H1 (cell line): Measurements from ENCODE around the gene GIN1. TPM values are rescaled to one million over a fixed set of nuclear protein-coding genes. Genes with fewer than 3 reads are reported as not detected.

Experiments used
- CTCF ChIA-PET: fragments of 300-600 bp; sonication (Branson Sonifier 250); formaldehyde crosslinking; loops from one replicate; lab custom pipeline; 2021; ENCODE audit not compliant: partially characterized antibody; lab: Charles Lee
- POLR2A ChIA-PET: fragments of 300-600 bp; sonication (Branson Sonifier 250); formaldehyde crosslinking; loops from one replicate; lab custom pipeline; 2021; ENCODE audit warnings: inconsistent platforms; ENCODE audit not compliant: partially characterized antibody; lab: Charles Lee
- DNase-seq, 2 experiments: peaks; one replicate each; pipeline versions ENCODE4 v3.0.0 to v3.0.0-alpha.2; 2010 to 2022; ENCODE audit warnings: low spot score in 2 of 2, low read depth in 1 of 2, mixed read lengths in 1 of 2
- FAIRE-seq: peaks from 2 replicates; lab custom pipeline; 2011; peaks lifted over from hg19 to GRCh38; lab: Jason Lieb, UNC
- H2AFZ ChIP-seq: 2 replicates; pipeline ENCODE4 v1.8.1; 2012; ENCODE audit warnings: low read length, inconsistent platforms
- H2AK5ac ChIP-seq: 2 replicates; pipeline ENCODE4 v1.6.1; 2013; ENCODE audit warnings: low read depth, low read length
- H2BK120ac ChIP-seq: replicated peaks from 2 replicates; pipeline ENCODE3; 2013; ENCODE audit warnings: low read depth, low read length, inconsistent platforms
- H2BK12ac ChIP-seq: 2 replicates; pipeline ENCODE4 v1.6.1; 2013; ENCODE audit warnings: low read depth, low read length
- H2BK15ac ChIP-seq: 2 replicates; pipeline ENCODE4 v1.6.1; 2013; ENCODE audit warnings: low read length
- H2BK20ac ChIP-seq: 2 replicates; pipeline ENCODE4 v1.6.1; 2013; ENCODE audit warnings: low read length
- H2BK5ac ChIP-seq: 2 replicates; pipeline ENCODE4 v1.6.1; 2013; ENCODE audit warnings: low read depth, low read length
- H3K14ac ChIP-seq: 2 replicates; pipeline ENCODE4 v1.6.1; 2013; ENCODE audit warnings: inconsistent platforms; ENCODE audit not compliant: insufficient read length
- H3K18ac ChIP-seq: 2 replicates; pipeline ENCODE4 v1.6.1; 2013; ENCODE audit warnings: low read length; ENCODE audit errors: extremely low read depth
- H3K23ac ChIP-seq: 2 replicates; pipeline ENCODE4 v1.6.1; 2013; ENCODE audit warnings: inconsistent platforms; ENCODE audit not compliant: insufficient read length
- H3K23me2 ChIP-seq: 2 replicates; pipeline ENCODE4 v1.6.1; 2013; ENCODE audit warnings: low read depth, low read length
- H3K27ac ChIP-seq: 2 replicates; pipeline ENCODE4 v1.6.1; 2011; ENCODE audit warnings: low read depth, low read length, inconsistent platforms
- H3K27me3 ChIP-seq, 4 experiments: replicated peaks in 1 of 4; 1 replicate in 1 of 4; 2 replicates in 3 of 4; pipeline versions ENCODE4 v1.6.1 to v1.8.1; 2011 to 2013; ENCODE audit warnings: low read length in 3 of 4, mild to moderate bottlenecking in 3 of 4, inconsistent platforms in 2 of 4, mixed read lengths in 2 of 4, moderate library complexity in 1 of 4; ENCODE audit not compliant: control insufficient read depth in 3 of 4, insufficient read depth in 3 of 4; ENCODE audit errors: extremely low read depth in 1 of 4
- H3K36me3 ChIP-seq, 4 experiments: 2 replicates each; pipeline versions ENCODE4 v1.6.1 to v1.8.1; 2011 to 2013; ENCODE audit warnings: mild to moderate bottlenecking in 4 of 4, low read length in 3 of 4, moderate library complexity in 2 of 4, control low read depth in 1 of 4, inconsistent platforms in 1 of 4; ENCODE audit not compliant: insufficient read depth in 4 of 4, control insufficient read depth in 2 of 4
- H3K4ac ChIP-seq: replicated peaks from 2 replicates; pipeline ENCODE3; 2013; ENCODE audit warnings: low read length, low read depth, mixed read lengths, inconsistent platforms; ENCODE audit not compliant: insufficient read length
- H3K4me1 ChIP-seq, 4 experiments: replicated peaks in 1 of 4; 1 replicate in 1 of 4; 2 replicates in 3 of 4; pipeline versions ENCODE4 v1.6.1 to v1.8.1; 2011 to 2013; ENCODE audit warnings: low read length in 3 of 4, inconsistent platforms in 2 of 4, mixed read lengths in 1 of 4; ENCODE audit not compliant: insufficient read depth in 4 of 4, control insufficient read depth in 3 of 4
- H3K4me2 ChIP-seq, 2 experiments: 2 replicates each; pipeline versions ENCODE4 v1.6.1 to v1.8.1; 2011 to 2013; ENCODE audit warnings: low read depth in 2 of 2, low read length in 2 of 2, control low read depth in 1 of 2, inconsistent platforms in 1 of 2, mild to moderate bottlenecking in 1 of 2; ENCODE audit not compliant: insufficient read depth in 1 of 2
- H3K4me3 ChIP-seq, 4 experiments: fragments of 200-600, 300-600 bp in 1 of 4; sonication (generic), shearing (Covaris generic), sonication (Bioruptor Twin) in 1 of 4; 2 replicates each; pipeline versions ENCODE4 v1.5.1 to v1.8.1; 2011 to 2016; ENCODE audit warnings: low read length in 4 of 4, low read depth in 3 of 4, control low read depth in 2 of 4, inconsistent platforms in 2 of 4, mild to moderate bottlenecking in 2 of 4, mixed read lengths in 1 of 4, moderate library complexity in 1 of 4; ENCODE audit not compliant: insufficient read depth in 2 of 4; ENCODE audit errors: extremely low read depth in 1 of 4
- H3K56ac ChIP-seq: replicated peaks from 2 replicates; pipeline ENCODE3; 2013; ENCODE audit warnings: low read depth, mild to moderate bottlenecking, mixed read lengths, low read length, inconsistent platforms; ENCODE audit not compliant: insufficient read length
- H3K79me1 ChIP-seq: 2 replicates; pipeline ENCODE4 v1.6.1; 2013; ENCODE audit warnings: low read depth, low read length, control low read depth
- H3K79me2 ChIP-seq, 2 experiments: 2 replicates each; pipeline versions ENCODE4 v1.6.1 to v1.8.1; 2012 to 2013; ENCODE audit warnings: low read length in 2 of 2, mild to moderate bottlenecking in 2 of 2, inconsistent platforms in 1 of 2; ENCODE audit not compliant: insufficient read depth in 2 of 2, control insufficient read depth in 1 of 2
- H3K9ac ChIP-seq, 4 experiments: replicated peaks in 1 of 4; 1 replicate in 1 of 4; 2 replicates in 3 of 4; pipeline versions ENCODE4 v1.6.1 to v1.8.1; 2011 to 2013; ENCODE audit warnings: low read depth in 3 of 4, low read length in 3 of 4, control low read depth in 2 of 4, mild to moderate bottlenecking in 2 of 4, moderate library complexity in 2 of 4, inconsistent platforms in 1 of 4; ENCODE audit errors: extremely low read depth in 1 of 4
- H3K9me3 ChIP-seq, 2 experiments: 2 replicates each; pipeline versions ENCODE4 v1.6.1 to v1.8.1; 2012 to 2013; ENCODE audit warnings: mild to moderate bottlenecking in 2 of 2, moderate library complexity in 2 of 2, control low read depth in 1 of 2, inconsistent platforms in 1 of 2, low read depth in 1 of 2, low read length in 1 of 2, mixed read lengths in 1 of 2; ENCODE audit not compliant: insufficient read depth in 2 of 2
- H4K20me1 ChIP-seq, 2 experiments: replicated peaks in 1 of 2; 2 replicates each; pipeline versions ENCODE3 to v1.8.1; 2011 to 2013; ENCODE audit warnings: inconsistent platforms in 2 of 2, low read length in 2 of 2, mild to moderate bottlenecking in 1 of 2; ENCODE audit not compliant: insufficient read depth in 2 of 2, control insufficient read depth in 1 of 2
- H4K5ac ChIP-seq: 2 replicates; pipeline ENCODE4 v1.6.1; 2013; ENCODE audit warnings: low read length, low read depth, mixed read lengths, inconsistent platforms; ENCODE audit not compliant: insufficient read length
- H4K8ac ChIP-seq: 2 replicates; pipeline ENCODE4 v1.8.0; 2013; ENCODE audit warnings: mild to moderate bottlenecking, moderate library complexity, low read length, inconsistent platforms; ENCODE audit not compliant: insufficient read depth; ENCODE audit errors: extremely low read depth
- H4K91ac ChIP-seq: replicated peaks from 2 replicates; pipeline ENCODE3; 2013; ENCODE audit warnings: low read length, mixed read lengths, inconsistent platforms; ENCODE audit not compliant: insufficient read length
- CREB1 ChIP-seq: IDR thresholded peaks from 2 replicates; pipeline ENCODE4 v1.6.1; 2012; ENCODE audit warnings: inconsistent platforms
- HDAC2 ChIP-seq, 2 experiments: fragments of 300-600 bp in 1 of 2; sonication (generic) in 1 of 2; IDR thresholded peaks; 2 replicates each; pipeline ENCODE4 v1.6.1; 2011 to 2012; ENCODE audit warnings: low read depth in 2 of 2, low read length in 2 of 2, mild to moderate bottlenecking in 2 of 2, moderate library complexity in 2 of 2, borderline replicate concordance in 1 of 2, inconsistent platforms in 1 of 2
- JUN ChIP-seq: IDR thresholded peaks from 2 replicates; pipeline ENCODE4 v1.6.1; 2011; ENCODE audit warnings: low read depth, mild to moderate bottlenecking, improper control_type of control experiment, low read length
- MAFK ChIP-seq: IDR thresholded peaks from 2 replicates; pipeline ENCODE4 v1.6.1; 2012; ENCODE audit warnings: low read depth, mild to moderate bottlenecking, improper control_type of control experiment, low read length
- NANOG ChIP-seq: IDR thresholded peaks from 2 replicates; pipeline ENCODE4 v1.6.1; 2011; ENCODE audit warnings: low read length, low read depth, mild to moderate bottlenecking, inconsistent platforms; ENCODE audit not compliant: insufficient read depth, poor library complexity, severe bottlenecking
- POU5F1 ChIP-seq: IDR thresholded peaks from 2 replicates; pipeline ENCODE4 v1.6.1; 2011; ENCODE audit warnings: low read depth, mild to moderate bottlenecking, low read length, moderate library complexity
- RFX5 ChIP-seq: IDR thresholded peaks from 2 replicates; pipeline ENCODE4 v1.6.1; 2011; ENCODE audit warnings: low read depth, low read length, improper control_type of control experiment, borderline replicate concordance
- SRF ChIP-seq: IDR thresholded peaks from 2 replicates; pipeline ENCODE4 v1.6.1; 2011; ENCODE audit warnings: mild to moderate bottlenecking, low read depth, low read length, moderate library complexity
- TAF7 ChIP-seq: optimal IDR thresholded peaks from 2 replicates; pipeline ENCODE3; 2011; ENCODE audit warnings: low read depth, mild to moderate bottlenecking, inconsistent platforms, low read length, moderate library complexity, borderline replicate concordance
- ZNF274 ChIP-seq: IDR thresholded peaks from 2 replicates; pipeline ENCODE4 v1.7.0; 2012; ENCODE audit warnings: low read length, borderline replicate concordance; ENCODE audit errors: extremely low read depth
- WGBS, 2 experiments: shearing (Covaris generic) in 1 of 2; methylation state at CpG; one replicate each; pipeline versions ENCODE4 v1.1.6 to v1.1.7; 2013 to 2015; ENCODE audit warnings: low lambda C conversion rate in 2 of 2, mixed read lengths in 2 of 2, inconsistent platforms in 1 of 2, low coverage in 1 of 2, missing lambda C conversion rate in 1 of 2; ENCODE audit not compliant: insufficient replicate concordance in 2 of 2, insufficient coverage in 1 of 2, insufficient read length in 1 of 2; ENCODE audit errors: extremely low coverage in 1 of 2, missing lambda C conversion rate in 1 of 2; 5-methylcytosine and 5-hydroxymethylcytosine counted together
- polyA plus RNA-seq, 7 experiments: library from polyadenylated mRNA; depleted of rRNA in 3 of 7; stranded (reverse) in 5 of 7; unstranded in 2 of 7; fragments of >200 nt in 5 of 7; fragments of 200-250 nt in 2 of 7; gene quantifications; 1 replicate in 5 of 7; 2 replicates in 1 of 7; 4 replicates in 1 of 7; pipeline versions ENCODE4 v1.2.1 to v1.2.3, GENCODE V29; 2011 to 2013; ENCODE audit warnings: missing spikeins in 2 of 7, mixed read lengths in 2 of 7
- total RNA-seq: library from RNA; stranded (reverse); fragmentation: NEBNext Ultra II Directional; extraction: Animal tissue kit (Norgen Biotek cat#: 25700); gene quantifications from 2 replicates; pipeline ENCODE4 v1.2.1, GENCODE V29; 2021
- TF ChIP-seq, protein P1 (sequence below), 3 experiments: IDR thresholded peaks; 1 replicate in 2 of 3; 2 replicates in 1 of 3; pipeline versions ENCODE4 v1.5.1 to v1.6.1; 2011; ENCODE audit warnings: low read length in 3 of 3, mild to moderate bottlenecking in 3 of 3, inconsistent platforms in 2 of 3, low read depth in 1 of 3, moderate library complexity in 1 of 3; ENCODE audit not compliant: insufficient read depth in 1 of 3; ENCODE audit errors: control extremely low read depth in 1 of 3

GIN1 gene
- total and polyA plus RNA-seq, 2 of the 8 experiments (the other 6 are each of a cell fraction or from before 2014, with no cell fraction given) = 1.9 to 7.1 TPM

- Histone ChIP-seq H2AFZ (no peak overlapping the region), H2BK12ac (no peak overlapping the region), H2BK15ac (no peak overlapping the region), H3K56ac (no peak overlapping the region), H3K9me3 (no peaks in the 10 kb centered on the region), H4K5ac (no peak overlapping the region), H3K79me2 (no peaks in the 10 kb centered on the region), H3K23ac (no peak overlapping the region), H3K4me1 (no peaks in the 10 kb centered on the region), H2BK120ac (no peak overlapping the region), H4K91ac (no peak overlapping the region), H3K4ac (no peak overlapping the region), H3K14ac (no peak overlapping the region), H3K4me3 (no peak overlapping the region), H4K20me1 (no peaks in the 10 kb centered on the region), H3K18ac (no peak overlapping the region), H2BK20ac (no peak overlapping the region), H3K27me3 (no peaks in the 10 kb centered on the region), H3K9ac (no peak overlapping the region), H4K8ac (no peak overlapping the region), H3K4me2 (no peak overlapping the region), H3K23me2 (no peaks in the 10 kb centered on the region), H3K36me3 (peaks cover 0 to 3% (median 0%) of the 10 kb centered on the region in 4 experiments; a peak in 1 of 8 replicates), H2AK5ac (no peak overlapping the region), H3K27ac (no peak overlapping the region), H2BK5ac (no peak overlapping the region), H3K79me1 (no peaks in the 10 kb centered on the region)
- DNase-seq (no peak), FAIRE-seq (no peak)
- CTCF ChIA-PET = no interaction called here
- POLR2A ChIA-PET = no interaction called here
- WGBS, 2 experiments = 91% methylated on average over 1 of the region's 1 CpG; no CpG with 5 or more reads in 1 of the 2 experiments
- TF ChIP-seq NANOG = no peak
- no peak for TF ChIP-seq ZNF274
- no peak for TF ChIP-seq JUN
- no peak for TF ChIP-seq HDAC2 (IDR thresholded peaks at IDR 0.05; ENCODE audit: borderline replicate concordance in 1 of 2, low read depth in 2 of 2, low read length in 2 of 2)
- TF ChIP-seq TAF7 = no peak
- TF ChIP-seq, protein P1, sequence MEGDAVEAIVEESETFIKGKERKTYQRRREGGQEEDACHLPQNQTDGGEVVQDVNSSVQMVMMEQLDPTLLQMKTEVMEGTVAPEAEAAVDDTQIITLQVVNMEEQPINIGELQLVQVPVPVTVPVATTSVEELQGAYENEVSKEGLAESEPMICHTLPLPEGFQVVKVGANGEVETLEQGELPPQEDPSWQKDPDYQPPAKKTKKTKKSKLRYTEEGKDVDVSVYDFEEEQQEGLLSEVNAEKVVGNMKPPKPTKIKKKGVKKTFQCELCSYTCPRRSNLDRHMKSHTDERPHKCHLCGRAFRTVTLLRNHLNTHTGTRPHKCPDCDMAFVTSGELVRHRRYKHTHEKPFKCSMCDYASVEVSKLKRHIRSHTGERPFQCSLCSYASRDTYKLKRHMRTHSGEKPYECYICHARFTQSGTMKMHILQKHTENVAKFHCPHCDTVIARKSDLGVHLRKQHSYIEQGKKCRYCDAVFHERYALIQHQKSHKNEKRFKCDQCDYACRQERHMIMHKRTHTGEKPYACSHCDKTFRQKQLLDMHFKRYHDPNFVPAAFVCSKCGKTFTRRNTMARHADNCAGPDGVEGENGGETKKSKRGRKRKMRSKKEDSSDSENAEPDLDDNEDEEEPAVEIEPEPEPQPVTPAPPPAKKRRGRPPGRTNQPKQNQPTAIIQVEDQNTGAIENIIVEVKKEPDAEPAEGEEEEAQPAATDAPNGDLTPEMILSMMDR (IDR thresholded peaks at IDR 0.05; ENCODE audit: control extremely low read depth in 1 of 3, insufficient read depth in 1 of 3, low read depth in 1 of 3, low read length in 3 of 3) = no peak
- no peak for TF ChIP-seq SRF
- no peak for TF ChIP-seq RFX5
- no peak for TF ChIP-seq POU5F1
- TF ChIP-seq CREB1 = no peak
- TF ChIP-seq MAFK = no peak
These were observed 26.2 kb downstream of the GIN1 start for GRCh38 chr5:103093727-103094126.
